Activated CD8-positive, alpha-beta memory T cell treated with anti-CD3 and anti-CD28 coated beads for 24 hours (primary cell): Measurements from ENCODE around the gene DEPDC1.
"Not testable (repeated sequence)": the region's sequence is repeated elsewhere in the genome, so short reads cannot be mapped to it uniquely, and the experiment has no call there.

ENCODE experiments used
- DNase-seq: peaks from one replicate; pipeline ENCODE4 v3.0.0-alpha.2; 2020

DEPDC1 gene, protein sequence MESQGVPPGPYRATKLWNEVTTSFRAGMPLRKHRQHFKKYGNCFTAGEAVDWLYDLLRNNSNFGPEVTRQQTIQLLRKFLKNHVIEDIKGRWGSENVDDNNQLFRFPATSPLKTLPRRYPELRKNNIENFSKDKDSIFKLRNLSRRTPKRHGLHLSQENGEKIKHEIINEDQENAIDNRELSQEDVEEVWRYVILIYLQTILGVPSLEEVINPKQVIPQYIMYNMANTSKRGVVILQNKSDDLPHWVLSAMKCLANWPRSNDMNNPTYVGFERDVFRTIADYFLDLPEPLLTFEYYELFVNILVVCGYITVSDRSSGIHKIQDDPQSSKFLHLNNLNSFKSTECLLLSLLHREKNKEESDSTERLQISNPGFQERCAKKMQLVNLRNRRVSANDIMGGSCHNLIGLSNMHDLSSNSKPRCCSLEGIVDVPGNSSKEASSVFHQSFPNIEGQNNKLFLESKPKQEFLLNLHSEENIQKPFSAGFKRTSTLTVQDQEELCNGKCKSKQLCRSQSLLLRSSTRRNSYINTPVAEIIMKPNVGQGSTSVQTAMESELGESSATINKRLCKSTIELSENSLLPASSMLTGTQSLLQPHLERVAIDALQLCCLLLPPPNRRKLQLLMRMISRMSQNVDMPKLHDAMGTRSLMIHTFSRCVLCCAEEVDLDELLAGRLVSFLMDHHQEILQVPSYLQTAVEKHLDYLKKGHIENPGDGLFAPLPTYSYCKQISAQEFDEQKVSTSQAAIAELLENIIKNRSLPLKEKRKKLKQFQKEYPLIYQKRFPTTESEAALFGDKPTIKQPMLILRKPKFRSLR

DNA sequence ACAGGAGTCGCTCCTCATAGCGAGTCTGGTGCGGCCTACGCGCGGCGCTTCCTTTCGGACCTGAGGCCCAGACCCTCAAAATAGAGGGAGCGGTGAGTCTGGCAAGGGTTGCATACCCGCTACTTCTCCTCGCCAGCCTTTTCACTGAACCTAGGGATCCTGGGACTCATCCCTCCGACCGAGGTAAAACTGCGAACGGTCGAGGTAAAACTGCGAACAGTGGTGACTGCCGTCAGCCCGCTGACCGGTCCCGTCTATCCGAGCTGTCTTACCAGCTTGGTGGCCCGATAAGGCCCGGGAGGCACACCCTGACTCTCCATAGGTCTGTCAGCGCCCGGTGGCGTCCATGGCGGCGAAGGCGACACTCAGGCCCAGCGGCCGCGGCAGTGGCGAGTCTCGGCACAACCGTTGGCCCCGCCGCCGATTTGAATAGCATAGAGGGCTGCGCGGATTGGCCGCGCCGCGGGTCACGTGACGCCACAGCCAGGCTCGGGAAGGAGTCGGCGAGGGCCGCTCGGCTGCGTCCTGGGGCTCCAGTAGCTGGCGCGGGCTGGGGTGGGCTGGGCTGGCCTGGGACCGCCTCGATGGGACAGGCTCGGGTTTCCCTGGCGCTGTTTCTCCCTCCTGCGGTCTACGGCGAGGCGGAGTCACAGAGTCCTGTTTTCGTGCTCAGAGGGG, at the start of gene DEPDC1:
Gene DEPDC1 (minus strand): TSS at position 403 of the 678 bp plus-strand sequence. CDS start 83 bp downstream, at position 320.
- DNase-seq: peak; percentile 83

DNA sequence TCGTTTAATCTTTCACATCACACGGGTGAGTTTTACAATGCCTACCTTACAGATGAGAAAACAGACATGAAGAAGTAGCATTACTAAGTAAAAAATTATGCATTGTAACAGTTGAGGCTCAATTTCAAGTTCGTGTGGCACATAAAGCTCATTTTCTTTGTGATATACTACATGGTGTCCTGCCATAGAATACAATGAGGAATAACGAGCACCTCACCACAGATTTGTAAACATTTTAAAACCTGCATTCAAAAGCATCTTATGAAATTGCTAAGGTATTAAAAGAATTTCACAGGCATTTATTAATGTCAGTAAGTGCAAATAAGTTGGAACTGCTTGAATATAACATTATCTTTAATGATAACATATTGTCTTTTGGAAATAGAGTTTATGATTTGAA, 47.8 kb upstream of the DEPDC1 start:
- no peak for DNase-seq

DNA sequence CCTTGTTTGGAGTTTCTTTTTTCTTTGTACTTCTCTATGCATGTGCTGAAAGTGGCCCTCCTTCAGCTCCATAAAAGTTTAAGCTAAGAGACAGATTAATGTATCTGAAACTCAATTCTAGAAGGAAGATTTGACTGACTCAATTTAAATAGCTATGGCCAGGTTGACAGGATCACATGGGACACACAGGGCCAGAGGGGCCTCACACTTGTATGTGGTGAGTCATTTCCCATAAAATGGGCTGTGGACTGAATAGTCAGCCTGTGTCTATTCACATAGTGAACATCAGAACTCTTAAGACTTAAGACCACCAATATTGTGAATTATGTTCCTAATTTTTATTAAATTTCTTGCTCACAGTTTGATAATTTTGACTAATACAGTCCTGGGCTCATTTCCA, 45.7 kb upstream of the DEPDC1 start:
- no peak for DNase-seq

DNA sequence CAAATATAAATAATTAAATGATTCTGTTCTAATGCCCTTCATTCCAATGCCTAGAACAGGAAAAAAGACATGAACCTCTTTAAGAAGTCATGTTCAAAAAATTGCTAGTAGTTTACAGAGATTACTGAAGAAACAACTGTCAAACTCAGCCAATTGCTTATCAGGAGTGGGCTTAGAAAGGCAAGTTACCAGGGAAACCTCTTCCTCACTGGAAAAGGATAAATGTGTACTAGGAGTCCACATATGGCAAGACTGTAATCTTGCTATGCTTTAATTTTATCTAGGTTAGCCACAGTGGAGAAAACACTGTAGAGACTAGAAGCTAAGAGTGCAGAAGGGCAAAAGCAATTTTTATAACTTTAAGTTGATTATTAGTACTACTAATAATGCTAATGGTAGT, 42.1 kb upstream of the DEPDC1 start:
- DNase-seq: no peak

DNA sequence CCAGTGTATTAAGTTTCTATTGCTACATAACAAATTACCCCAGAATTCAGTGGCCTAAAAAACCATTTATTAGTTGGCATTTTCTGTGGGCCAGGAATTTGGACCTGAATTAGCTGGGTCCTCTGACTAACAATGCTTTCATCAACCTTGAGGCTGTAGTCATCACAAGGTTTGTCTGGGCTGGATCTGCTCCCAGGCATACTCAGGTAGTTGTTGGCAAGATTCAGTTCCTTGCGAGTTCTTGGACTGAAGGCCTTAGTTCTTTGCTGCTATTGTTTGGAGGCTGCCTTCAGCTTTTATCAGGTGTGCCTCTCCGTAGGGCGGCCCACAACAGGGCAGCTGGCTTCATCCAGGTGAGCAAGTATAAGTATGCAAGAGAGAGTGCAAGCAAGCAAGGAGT, 31.4 kb upstream of the DEPDC1 start:
- DNase-seq: no peak

DNA sequence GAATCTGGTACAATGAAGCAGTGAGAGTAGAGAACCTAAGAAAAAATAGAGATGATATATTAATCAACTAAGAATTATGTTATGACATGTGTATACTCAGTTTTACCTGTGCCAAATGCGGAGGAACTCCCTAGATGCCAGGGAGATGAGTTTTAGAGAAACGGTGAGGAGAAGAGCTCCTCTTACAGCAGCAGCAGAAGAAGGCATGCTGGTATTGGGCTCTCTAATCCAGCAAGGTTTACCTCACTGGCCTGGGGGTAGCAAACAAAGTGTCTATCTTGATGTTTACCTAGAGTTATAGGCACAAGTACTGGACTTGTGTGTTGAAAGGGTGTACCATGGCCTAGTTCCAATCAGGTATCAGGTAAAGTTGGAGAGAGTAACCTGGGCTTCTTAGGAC, 28.9 kb upstream of the DEPDC1 start:
- DNase-seq: no peak

DNA sequence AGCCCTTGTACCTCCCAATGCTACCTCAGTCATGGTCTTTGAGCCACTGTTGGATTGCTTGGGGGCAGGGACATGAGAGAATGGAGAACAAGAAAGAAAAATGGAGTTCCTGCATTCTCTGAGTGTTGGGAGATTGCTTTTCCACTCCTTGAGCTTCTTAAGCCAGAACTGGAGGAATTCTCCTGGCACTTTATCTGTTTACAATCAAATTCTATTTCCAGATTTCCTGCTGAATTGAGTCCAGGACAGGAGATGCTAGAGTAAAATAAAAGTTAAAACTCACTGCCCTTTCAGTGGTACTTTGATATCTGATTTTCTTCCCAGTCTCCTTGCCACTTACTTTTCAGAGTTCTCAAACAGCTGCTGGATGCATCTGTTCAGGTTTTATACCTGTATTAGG, 24.4 kb upstream of the DEPDC1 start:
- no peak for DNase-seq

DNA sequence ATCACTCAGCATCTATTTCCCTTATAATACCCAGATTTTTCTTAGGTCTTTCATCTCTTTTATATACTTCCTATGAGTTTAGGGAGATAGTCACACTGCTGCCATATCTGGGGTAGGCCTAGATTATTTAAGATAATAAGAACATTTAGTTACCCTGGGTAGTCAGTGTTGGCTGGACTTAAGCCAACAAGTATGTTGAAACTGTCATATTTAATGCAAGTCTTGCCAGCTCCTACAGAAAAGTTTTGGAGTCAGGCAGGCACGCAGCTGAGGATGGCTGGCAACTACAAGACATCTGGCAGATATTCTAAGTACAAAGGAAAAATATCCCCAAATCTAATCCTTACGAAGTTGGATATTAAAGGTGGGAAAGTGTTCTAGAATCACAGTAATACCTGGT, 19.2 kb upstream of the DEPDC1 start:
- no peak for DNase-seq

DNA sequence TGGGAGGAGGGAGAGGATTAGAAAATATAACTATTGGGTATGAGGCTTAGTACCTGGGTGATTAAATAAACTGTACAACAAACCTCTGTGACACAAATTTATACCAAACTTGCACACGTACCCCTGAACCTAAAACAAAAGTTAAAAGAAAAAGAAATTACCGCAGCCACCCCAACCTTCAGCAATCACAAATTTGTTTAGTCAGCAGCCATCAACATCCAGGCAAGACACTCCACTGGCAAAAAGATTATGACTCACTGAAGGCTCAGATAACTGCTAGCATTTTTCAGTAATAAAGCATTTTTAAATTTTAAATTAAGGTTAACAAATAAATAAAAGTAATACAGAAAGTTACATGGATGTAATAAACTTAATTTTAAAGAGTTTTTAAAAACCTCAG, 14.4 kb upstream of the DEPDC1 start:
- no peak for DNase-seq

DNA sequence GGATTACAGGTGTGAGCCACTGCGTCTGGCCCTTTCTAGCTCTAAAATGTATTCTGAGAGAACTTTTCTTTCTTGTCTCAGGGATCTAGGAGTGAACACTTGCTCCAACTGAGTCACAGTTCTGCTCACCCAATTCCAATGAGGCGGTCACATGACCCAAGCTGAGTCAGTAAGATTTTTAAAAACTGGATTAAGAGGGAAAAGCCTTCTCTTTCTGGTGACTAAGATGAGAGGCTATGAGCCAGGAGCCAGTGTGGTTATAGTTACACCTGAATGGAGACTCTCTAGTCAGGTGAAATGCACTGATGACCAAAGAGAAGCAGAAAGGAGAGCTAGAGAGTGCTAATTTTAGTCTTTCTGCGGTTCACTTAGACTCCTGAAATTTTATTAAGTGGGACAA, 9.5 kb upstream of the DEPDC1 start:
- no peak for DNase-seq

DNA sequence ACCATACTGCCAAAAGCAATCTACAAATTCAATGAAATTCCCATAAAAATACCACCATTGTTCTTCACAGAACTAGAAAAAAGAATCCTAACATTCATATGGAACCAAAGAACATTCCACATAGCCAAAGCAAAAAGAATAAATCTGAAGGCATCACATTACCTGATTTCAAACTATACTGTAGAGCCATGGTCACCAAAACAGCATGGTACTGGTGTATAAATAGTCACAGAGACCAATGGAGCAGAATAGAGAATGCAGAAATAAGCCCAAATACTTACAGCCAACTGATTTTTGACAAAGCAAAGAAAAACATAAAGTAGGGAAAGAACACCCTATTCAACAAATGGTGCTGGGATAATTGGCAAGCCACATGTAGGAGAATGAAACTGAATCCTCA, 6.2 kb upstream of the DEPDC1 start:
- DNase-seq: no peak

DNA sequence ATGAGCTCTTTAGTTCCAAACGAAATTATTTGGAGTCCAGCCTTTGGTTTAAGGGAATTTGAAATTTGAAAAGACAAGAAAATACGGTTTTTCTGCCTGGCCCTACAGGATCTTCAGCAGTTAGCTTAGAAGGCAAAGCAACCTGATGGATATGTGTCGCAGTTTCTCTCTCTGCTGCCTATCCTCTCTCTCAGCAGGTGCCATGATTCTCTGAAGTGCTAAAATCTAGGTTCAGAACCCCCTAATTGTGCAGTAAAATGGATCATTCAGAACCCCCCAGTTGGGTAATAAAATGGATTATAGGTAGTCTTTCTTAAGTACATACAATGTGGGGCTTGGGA, 446 bp upstream of the DEPDC1 start:
- no peak for DNase-seq

DNA sequence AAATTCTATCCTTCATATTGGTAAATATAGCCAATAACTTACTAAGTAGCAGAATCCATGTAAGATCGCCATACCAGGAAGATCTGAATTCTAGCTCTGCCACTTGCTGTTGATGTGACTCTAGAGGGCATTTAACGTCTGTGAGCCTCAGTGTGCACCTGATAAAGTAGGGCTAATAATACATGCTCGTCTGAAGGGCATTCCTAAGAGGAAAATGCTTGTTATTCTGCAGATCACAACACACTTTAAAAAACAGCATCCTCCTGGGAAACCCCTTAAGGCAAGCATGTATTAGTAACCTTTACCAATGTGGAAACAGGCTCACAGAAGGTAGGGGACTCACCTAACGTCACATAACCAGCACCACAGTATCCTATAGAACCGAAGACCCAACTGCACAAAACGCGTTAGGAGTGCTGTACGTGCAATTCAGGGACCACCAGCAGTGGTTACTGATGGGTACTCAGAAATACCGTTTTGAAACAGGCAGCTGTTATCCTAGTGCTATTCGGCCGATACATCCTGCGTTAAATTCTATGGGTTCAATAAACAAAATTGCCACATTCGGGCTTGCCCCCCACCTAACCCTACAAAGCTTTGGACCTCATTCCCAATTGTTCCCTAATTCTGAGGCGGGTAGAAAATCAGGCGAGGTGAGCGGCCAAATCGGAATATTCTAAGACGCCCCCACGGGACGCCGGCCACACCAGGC, 758 bp downstream of the DEPDC1 start:
- no peak for DNase-seq

DNA sequence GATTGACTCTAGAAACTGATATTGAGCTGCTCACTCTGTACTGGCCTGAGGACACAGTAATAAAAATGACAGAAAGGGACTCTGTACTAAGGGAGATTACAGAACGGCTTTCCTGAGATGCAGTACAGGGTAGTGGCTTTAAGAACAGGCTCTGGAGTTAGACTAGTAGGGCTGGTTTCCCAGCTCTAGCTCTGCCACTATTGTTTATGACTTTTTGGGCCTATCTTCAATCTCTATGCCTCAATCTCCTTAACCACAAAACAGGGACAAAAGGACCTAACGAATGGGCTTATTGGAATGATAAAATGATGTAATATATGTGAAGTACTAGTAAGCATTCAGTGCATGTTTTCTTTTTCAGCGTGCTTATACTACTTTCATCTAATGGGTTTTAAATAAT, 1.4 kb downstream of the DEPDC1 start:
- no peak for DNase-seq

DNA sequence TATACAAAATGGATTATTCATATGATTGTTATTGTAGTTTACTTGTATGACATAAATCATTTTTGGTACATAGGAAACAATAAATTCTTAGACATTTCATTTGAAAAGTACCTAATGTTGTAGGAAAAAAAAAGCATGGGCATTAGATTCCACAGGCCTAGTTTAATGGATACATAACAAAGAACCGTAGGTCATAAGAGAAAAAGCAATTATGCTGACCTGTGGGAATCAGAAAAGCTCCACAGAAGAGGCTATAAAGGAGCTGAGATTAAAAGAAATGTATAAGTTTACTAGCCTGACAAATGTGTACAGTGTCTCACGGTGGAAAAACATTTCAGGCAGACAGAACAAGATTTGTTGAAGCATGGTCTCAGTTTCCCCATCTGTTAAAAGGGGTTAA, 3.7 kb downstream of the DEPDC1 start:
- DNase-seq: no peak

DNA sequence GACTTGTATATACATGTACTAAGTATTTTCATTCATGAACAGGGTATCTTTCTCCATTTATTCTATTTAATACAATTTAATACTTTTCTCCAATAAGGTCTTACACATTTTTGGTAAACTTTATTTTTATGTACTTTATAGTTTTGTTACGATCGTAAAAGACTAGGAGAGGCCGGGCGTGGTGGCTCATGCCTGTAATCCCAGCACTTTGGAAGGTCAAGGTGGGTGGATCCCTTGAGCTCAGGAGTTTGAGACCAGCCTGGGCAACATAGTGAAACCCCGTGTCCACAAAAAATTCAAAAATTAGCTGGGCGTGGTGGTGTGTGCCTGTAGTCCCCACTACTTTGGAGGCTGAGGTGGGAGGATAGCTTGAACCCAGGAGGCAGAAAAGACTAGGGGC, 4.6 kb downstream of the DEPDC1 start:
- not testable (repeated sequence) for DNase-seq

DNA sequence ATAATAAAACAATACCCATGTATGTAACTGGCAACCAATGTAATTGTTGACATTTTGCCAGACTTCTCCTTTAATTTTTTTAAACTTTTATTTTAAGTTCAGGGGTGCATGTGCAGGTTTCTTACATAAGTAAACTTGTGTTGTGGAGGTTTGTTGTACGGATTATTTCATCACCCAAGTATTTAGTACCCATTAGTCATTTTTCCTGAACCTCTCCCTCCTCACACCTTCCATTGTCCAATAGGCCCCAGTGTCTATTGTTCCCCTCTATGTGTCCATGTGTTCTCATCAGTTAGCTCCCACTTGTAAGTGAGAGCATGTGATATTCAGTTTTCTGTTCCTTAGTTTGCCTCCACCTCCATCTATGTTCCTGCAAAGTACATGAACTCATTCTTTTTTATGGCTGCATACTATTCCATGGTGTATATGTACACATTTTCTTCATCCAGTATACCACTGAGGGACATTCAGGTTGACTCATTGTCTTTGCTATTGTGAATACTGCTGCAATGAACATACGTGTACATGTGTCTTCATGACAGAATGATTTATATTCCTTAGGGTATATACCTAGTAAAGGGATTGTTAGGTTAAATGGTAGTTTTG, 6.7 kb downstream of the DEPDC1 start:
- no peak for DNase-seq

DNA sequence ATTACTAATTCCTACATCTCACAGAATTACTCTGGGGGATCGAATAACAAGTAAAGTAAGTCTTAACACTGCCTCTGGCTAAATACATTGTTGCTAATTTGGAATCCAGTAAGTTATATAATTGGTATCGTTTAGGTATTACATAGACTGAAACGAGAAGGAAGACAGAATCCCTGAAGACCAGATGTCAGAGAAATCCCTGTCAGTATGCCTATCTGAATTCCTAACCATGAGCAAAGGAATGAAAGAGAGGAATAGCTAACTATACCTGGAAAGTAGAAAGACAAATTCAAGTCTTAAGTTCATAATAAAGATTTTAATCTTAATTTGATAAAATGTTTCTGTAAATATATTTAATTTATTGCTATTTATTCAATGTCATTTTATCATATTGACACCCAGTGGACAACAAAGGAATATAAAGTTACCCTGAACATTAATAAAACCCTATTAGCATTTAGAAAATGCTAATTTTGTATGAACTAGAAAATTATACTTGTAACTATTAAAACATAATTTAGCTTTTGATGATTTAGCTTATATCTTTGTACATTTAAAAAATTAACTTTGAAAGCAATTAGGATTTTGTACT, 11.4 kb downstream of the DEPDC1 start:
- no peak for DNase-seq

DNA sequence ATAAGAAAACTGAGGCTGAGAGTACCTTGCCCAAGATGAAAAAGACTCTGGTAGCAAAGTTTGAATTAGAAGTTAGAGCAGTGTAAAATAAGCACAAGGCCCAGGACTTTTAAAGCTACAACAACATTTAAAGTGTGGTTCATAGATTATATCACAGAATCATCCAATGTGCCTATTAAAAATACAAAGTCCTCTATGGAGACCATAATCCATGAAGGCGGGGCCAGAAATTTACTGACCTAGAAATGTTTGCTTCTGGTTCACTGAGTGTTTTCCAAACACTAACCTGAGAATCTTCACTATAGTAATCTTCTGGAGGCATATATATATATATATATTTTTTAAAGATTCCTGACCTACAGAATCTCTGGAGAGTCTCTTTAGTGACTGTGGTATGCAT, 12.3 kb downstream of the DEPDC1 start:
- no peak for DNase-seq

DNA sequence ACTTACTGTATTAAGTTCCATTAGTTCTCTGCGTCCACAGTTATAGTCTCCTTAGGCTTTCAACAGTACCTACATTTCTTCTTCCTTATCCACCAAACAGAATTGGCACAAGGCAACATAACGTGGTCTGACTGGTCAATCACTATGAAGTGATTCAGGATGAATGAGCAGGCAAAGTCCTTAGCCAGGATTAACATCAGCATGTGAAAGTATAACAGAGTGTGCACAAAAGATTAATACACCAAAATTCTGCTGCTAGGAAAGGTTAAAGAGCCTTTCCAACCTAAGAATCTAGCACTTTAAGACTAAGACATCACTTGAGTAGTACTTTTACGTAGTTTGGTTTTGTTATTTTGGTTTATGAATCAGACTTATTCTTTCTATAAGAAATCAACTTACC, 15.8 kb downstream of the DEPDC1 start:
- no peak for DNase-seq

DNA sequence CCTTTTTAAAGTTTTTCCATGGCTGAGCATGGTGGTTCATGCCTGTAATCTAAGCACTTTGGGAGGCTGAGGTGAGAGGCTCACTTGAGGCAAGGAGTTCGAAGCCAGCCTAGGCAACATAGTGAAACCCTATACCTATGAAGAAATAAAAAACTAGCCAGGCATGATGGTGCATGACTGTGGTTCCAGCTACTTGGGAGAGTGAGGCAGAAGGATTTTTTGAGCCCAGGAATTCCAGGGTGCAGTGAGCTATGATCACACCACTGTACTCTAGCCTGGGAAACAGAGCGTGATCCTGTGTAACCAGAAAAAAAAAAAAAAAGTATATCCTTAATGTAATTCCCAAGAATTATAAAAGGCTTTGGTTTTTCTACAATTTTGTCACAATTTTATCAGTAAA, 17.4 kb downstream of the DEPDC1 start:
- no peak for DNase-seq

DNA sequence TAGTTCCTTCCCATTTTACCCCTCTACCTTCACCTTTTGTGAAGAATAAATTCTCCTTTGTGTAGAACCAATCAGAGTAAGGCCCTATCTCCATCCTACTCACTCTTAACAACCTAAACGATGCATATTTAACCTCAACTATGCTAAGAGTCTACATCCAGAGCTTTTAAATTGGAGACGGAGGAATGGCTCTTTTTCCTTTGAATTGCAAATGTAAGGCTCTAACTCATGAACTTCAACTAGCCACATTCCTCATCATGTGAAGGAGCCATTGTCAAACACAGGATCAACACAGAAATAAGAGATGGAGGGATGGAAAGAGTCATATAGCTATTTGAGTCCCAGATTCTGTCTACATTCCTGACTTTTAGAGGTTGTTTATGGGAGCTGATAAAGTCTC, 18.2 kb downstream of the DEPDC1 start:
- DNase-seq: no peak
